Neuron (in vitro differentiated cells): ENCODE measurements around the gene ITGB2.

ENCODE experiments used
- H2AFZ ChIP-seq: one replicate; pipeline ENCODE4 v1.6.1; 2013; ENCODE audit warnings: low read depth, mild to moderate bottlenecking, inconsistent platforms, low read length, moderate library complexity
- H3K27me3 ChIP-seq: one replicate; pipeline ENCODE4 v1.6.1; 2013; ENCODE audit warnings: low read length; ENCODE audit not compliant: insufficient read depth
- H3K36me3 ChIP-seq: one replicate; pipeline ENCODE4 v1.6.1; 2013; ENCODE audit warnings: low read length; ENCODE audit not compliant: insufficient read depth
- H3K4me1 ChIP-seq: one replicate; pipeline ENCODE4 v1.6.1; 2013; ENCODE audit warnings: low read length; ENCODE audit not compliant: insufficient read depth
- H3K4me3 ChIP-seq: 2 replicates; pipeline ENCODE4 v1.5.1; 2013; ENCODE audit warnings: mild to moderate bottlenecking, low read length, moderate library complexity
- H3K9me3 ChIP-seq: one replicate; pipeline ENCODE4 v1.6.1; 2013; ENCODE audit warnings: low read length

The ITGB2 gene

GRCh38 chr21:44920694-44921604 lies at the start of gene ITGB2:
Gene ITGB2, minus strand, starts transcription at chr21:44920899. Its CDS starts 10,117 bp downstream, at chr21:44910782.
- no peaks in the 10 kb centered on the region for H3K4me1 ChIP-seq
- H3K9me3 ChIP-seq = peaks cover 5% of the 10 kb centered on the region
- H2AFZ ChIP-seq = no peak within 1 kb of the TSS
- H3K36me3 ChIP-seq = no peaks in the 10 kb centered on the region
- no peak within 1 kb of the TSS for H3K4me3 ChIP-seq
- peaks cover 45% of the 10 kb centered on the region for H3K27me3 ChIP-seq

GRCh38 chr21:44969931-44970755 lies 49.4 kb upstream of the ITGB2 start:
- peaks cover 26% of the 10 kb centered on the region for H3K36me3 ChIP-seq
- no peaks in the 10 kb centered on the region for H3K27me3 ChIP-seq
- no peak overlapping the region for H2AFZ ChIP-seq
- no peaks in the 10 kb centered on the region for H3K4me1 ChIP-seq
- no peak overlapping the region for H3K4me3 ChIP-seq
- no peaks in the 10 kb centered on the region for H3K9me3 ChIP-seq

- Histone ChIP-seq H3K36me3 (peaks cover 24% of the 10 kb centered on the region), H3K4me1 (no peaks in the 10 kb centered on the region)
These were observed 48.5 kb upstream of the ITGB2 start for GRCh38 chr21:44969066-44969670.

GRCh38 chr21:44967082-44968047 lies 46.7 kb upstream of the ITGB2 start:
- H3K9me3 ChIP-seq = peaks cover 4% of the 10 kb centered on the region
- H3K27me3 ChIP-seq = no peaks in the 10 kb centered on the region
- H2AFZ ChIP-seq = no peak overlapping the region
- H3K36me3 ChIP-seq = peaks cover 20% of the 10 kb centered on the region
- H3K4me3 ChIP-seq = no peak overlapping the region
- no peaks in the 10 kb centered on the region for H3K4me1 ChIP-seq

More at GRCh38 chr21:44969066-44969670, 48.5 kb upstream of the ITGB2 start:
- Histone ChIP-seq H3K9me3 (no peaks in the 10 kb centered on the region), H2AFZ (no peak overlapping the region), H3K4me3 (no peak overlapping the region), H3K27me3 (no peaks in the 10 kb centered on the region)

- Histone ChIP-seq H3K4me1 (no peaks in the 10 kb centered on the region), H3K36me3 (peaks cover 25% of the 10 kb centered on the region), H3K27me3 (no peaks in the 10 kb centered on the region), H3K4me3 (no peak overlapping the region), H2AFZ (no peak overlapping the region), H3K9me3 (peaks cover 5% of the 10 kb centered on the region)
These were observed 45.7 kb upstream of the ITGB2 start for GRCh38 chr21:44966135-44967081.

GRCh38 chr21:44965251-44966022 lies 44.7 kb upstream of the ITGB2 start:
- no peak overlapping the region for H3K4me3 ChIP-seq
- H2AFZ ChIP-seq = no peak overlapping the region
- no peaks in the 10 kb centered on the region for H3K4me1 ChIP-seq
- H3K9me3 ChIP-seq = peaks cover 5% of the 10 kb centered on the region
- H3K27me3 ChIP-seq = no peaks in the 10 kb centered on the region
- peaks cover 33% of the 10 kb centered on the region for H3K36me3 ChIP-seq

GRCh38 chr21:44964381-44964780 lies 43.7 kb upstream of the ITGB2 start:
- Histone ChIP-seq H3K27me3 (no peaks in the 10 kb centered on the region), H3K9me3 (peaks cover 5% of the 10 kb centered on the region), H2AFZ (no peak overlapping the region), H3K36me3 (peaks cover 39% of the 10 kb centered on the region), H3K4me1 (peaks cover 8% of the 10 kb centered on the region), H3K4me3 (no peak overlapping the region)

GRCh38 chr21:44962403-44962966 lies 41.8 kb upstream of the ITGB2 start:
- peaks cover 27% of the 10 kb centered on the region for H3K4me1 ChIP-seq
- peaks cover 5% of the 10 kb centered on the region for H3K9me3 ChIP-seq
- H3K36me3 ChIP-seq = peaks cover 34% of the 10 kb centered on the region
- no peak overlapping the region for H3K4me3 ChIP-seq
- H3K27me3 ChIP-seq = no peaks in the 10 kb centered on the region
- no peak overlapping the region for H2AFZ ChIP-seq

GRCh38 chr21:44960141-44961092 lies 39.7 kb upstream of the ITGB2 start:
- Histone ChIP-seq H3K4me3 (no peak overlapping the region), H3K36me3 (peaks cover 36% of the 10 kb centered on the region), H3K4me1 (peaks cover 33% of the 10 kb centered on the region), H3K27me3 (no peaks in the 10 kb centered on the region), H2AFZ (no peak overlapping the region), H3K9me3 (peaks cover 5% of the 10 kb centered on the region)
